ENCODE data around the gene CMA1. TPM values are rescaled to one million over a fixed set of nuclear protein-coding genes. Genes with fewer than 3 reads are reported as not detected.
"Not testable (repeated sequence)": the region's sequence is repeated elsewhere in the genome, so short reads cannot be mapped to it uniquely, and the experiment has no call there.

The CMA1 gene
- polyA plus RNA-seq (2012; ENCODE audit: insufficient read depth, insufficient read length), result not detected

- DNase-seq (ENCODE audit: low read depth, low spot score), result no peak
- H3K4me3 ChIP-seq (ENCODE audit: low read length), result no peak within 1 kb of the TSS
Observed at GRCh38 chr14:24508155-24508840, at the start of gene CMA1. CMA1 (minus strand) TSS chr14:24508265; CDS start chr14:24508235, 30 bp downstream.

DNA sequence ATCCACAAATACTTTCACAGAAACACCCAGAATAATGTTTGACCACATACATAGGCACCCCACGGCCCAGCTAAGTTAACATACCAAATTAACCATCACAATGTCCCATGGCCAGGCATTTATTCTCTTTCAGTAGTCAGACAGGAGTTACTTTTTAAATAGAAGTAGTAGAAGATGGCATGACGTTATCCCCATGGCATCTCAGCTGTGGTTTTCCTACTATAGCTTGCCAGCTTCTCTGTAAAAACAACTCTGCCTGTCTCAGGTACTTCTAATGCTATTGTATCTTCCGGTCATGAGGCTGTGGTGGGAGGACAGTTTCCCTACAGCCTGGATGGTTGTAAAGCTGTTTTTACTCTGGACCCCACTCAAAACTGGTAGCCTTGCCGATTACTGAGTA is 48.7 kb upstream of the CMA1 start:
- DNase-seq (ENCODE audit: low read depth, low spot score), result no peak
- H3K4me3 ChIP-seq (ENCODE audit: low read length), result no peak overlapping the region

DNA sequence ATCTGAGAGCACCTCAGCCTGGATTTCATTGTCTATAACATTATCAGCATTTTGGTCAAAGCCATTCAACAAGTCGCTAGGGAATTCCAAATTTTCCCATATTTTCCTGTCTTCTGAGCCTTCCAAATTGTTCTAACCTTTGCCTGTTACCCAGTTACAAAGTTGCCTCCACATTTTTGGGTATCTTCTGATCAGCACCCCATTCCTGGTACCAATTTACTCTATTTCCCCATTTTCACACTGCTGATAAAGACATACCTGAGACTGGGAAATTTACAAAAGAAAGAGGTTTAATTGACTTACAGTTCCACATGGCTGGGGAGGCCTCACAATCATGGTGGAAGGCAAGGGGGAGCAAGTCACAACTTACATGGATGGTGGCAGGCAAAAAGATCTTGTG is 41.0 kb upstream of the CMA1 start:
- not testable (repeated sequence) for H3K4me3 ChIP-seq (ENCODE audit: low read length); DNase-seq (ENCODE audit: low read depth, low spot score)

GRCh38 chr14:24542346-24542936 is 34.4 kb upstream of the CMA1 start:
- DNase-seq (ENCODE audit: low read depth, low spot score), result no peak
- no peak overlapping the region for H3K4me3 ChIP-seq (ENCODE audit: low read length)

DNA sequence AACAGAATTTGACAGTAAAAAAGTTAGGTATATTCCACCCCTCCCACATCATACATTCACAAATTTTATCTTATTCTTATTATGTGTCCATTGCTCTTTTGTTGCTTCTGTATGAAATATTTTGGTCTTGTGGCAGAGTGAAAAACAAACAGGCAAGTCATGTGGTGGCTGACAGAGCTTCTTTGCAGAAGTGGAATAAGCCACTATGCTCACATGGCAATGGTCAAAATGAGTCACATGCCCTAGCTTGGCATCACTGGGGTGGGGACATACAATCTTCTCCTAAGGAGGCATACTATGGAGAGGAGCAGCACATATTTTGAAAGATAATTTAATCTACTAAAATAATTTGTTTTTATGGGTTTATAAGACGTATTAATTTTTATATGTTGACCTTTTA is 27.7 kb upstream of the CMA1 start:
- H3K4me3 ChIP-seq (ENCODE audit: low read length), result no peak overlapping the region
- DNase-seq (ENCODE audit: low read depth, low spot score), result peak; percentile 28

DNA sequence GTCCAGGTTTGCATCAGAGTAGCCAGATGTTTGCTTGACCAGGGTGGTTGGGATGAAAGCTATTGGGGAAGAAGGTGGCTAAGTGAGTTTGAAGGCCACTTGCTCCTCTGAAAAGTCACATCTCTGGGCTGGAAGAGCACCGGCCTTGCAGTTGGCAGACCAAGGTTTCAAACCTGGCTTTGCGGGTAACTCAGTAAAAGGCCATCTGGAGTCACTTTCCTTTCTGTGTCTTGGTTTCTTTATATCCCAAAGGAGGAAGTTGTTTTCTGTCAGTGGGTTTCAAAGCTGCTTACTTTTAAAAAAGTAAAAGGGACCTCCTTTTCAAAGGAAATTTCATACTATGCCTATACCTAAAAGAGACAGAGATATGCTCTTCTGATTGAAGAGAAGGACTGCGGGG is 26.2 kb upstream of the CMA1 start:
- DNase-seq (ENCODE audit: low read depth, low spot score), result no peak
- no peak overlapping the region for H3K4me3 ChIP-seq (ENCODE audit: low read length)

- DNase-seq (ENCODE audit: low read depth, low spot score); H3K4me3 ChIP-seq (ENCODE audit: low read length): not testable (repeated sequence)
Observed at GRCh38 chr14:24525877-24526620, 18.0 kb upstream of the CMA1 start.

GRCh38 chr14:24518851-24519250 is 10.8 kb upstream of the CMA1 start:
- no peak overlapping the region for H3K4me3 ChIP-seq (ENCODE audit: low read length)
- no peak for DNase-seq (ENCODE audit: low read depth, low spot score)

DNA sequence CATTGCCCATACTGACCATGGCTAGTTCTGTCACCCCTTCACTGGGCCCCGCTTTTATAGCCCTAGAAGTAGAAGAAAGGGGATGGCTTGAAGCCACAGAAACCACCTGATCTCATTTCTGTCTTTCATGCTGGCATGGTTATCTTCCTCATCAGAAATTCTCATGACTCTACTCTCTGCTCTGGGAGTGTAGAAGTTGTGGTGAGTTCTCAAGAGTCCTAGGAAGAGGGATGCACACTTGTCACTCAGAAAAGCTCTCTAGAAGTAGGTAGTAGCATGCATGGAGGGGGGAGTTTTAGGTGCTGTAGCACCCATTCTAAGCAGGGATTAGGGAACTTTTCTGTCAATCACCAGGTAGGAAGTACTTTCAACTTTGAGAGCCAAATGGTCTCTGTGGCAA is 6.1 kb upstream of the CMA1 start:
- DNase-seq (ENCODE audit: low read depth, low spot score), result no peak
- H3K4me3 ChIP-seq (ENCODE audit: low read length), result no peak overlapping the region

DNA sequence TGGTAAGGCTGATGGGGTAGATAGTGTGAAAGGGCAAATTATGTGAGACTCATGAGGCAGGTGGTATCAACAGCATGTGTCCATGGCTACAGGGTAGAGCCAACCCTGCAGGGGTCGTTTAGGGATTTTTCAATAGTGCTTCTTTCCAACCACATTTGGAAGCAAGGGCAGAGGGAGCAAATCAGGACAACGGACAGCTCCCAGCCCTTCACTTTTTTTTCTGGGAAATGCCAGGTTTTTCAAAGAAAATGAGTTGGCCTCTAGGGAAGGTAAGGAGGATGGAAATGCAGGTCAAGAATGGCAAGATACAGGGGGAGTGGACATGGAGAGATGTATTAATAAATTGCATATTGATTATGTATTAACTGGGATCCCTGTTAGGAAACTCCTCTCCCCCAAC is 4.9 kb upstream of the CMA1 start:
- H3K4me3 ChIP-seq (ENCODE audit: low read length), result no peak overlapping the region
- DNase-seq (ENCODE audit: low read depth, low spot score), result no peak

- DNase-seq (ENCODE audit: low read depth, low spot score), result no peak
- no peak overlapping the region for H3K4me3 ChIP-seq (ENCODE audit: low read length)
Observed at GRCh38 chr14:24506443-24506842, 1.6 kb downstream of the CMA1 start.

GRCh38 chr14:24504425-24504950 is 3.6 kb downstream of the CMA1 start:
- no peak overlapping the region for H3K4me3 ChIP-seq (ENCODE audit: low read length)
- no peak for DNase-seq (ENCODE audit: low read depth, low spot score)

DNA sequence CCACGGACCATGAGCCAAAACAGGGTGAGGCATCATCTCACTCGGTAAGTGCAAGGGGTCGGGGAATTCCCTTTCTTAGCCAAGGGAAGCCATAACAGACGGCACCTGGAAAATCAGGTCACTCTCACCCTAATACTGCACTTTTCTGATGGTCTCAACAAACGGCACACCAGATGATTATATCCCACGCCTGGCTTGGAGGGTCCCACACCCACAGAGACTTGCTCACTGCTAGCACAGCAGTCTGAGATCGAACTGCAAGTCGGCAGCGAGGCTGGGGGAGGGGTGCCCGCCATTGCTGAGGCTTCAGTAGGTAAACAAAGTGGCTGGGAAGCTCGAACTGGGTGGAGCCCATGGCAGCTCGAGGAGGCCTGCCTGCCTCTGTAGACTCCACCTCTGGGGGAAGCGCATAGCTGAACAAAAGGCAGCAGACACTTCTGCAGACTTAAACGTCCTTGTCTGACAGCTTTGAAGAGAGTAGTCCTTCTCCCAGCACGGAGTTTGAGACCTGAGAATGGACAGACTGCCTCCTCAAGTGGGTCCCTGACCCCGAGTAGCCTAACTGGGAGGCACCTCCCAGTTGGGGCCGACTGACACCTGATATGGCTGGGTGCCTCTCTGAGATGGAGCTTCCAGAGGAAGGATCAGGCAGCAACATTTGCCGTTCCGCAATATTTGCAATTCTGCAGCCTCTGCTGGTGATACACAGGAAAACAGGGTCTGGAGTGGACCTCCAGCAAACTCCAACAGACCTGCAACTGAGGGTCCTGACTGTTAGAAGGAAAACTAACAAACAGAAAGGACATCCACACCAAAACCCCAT is 16.3 kb downstream of the CMA1 start:
- not testable (repeated sequence) for DNase-seq (ENCODE audit: low read depth, low spot score); H3K4me3 ChIP-seq (ENCODE audit: low read length)

GRCh38 chr14:24483604-24484252 is 24.3 kb downstream of the CMA1 start:
- DNase-seq (ENCODE audit: low read depth, low spot score), result peak; percentile 87
- peak overlapping the region; percentile 25; the same call in 1 of the 2 replicates for H3K4me3 ChIP-seq (ENCODE audit: low read length)

GRCh38 chr14:24482699-24483303 is 25.3 kb downstream of the CMA1 start:
- DNase-seq (ENCODE audit: low read depth, low spot score); H3K4me3 ChIP-seq (ENCODE audit: low read length): not testable (repeated sequence)

DNA sequence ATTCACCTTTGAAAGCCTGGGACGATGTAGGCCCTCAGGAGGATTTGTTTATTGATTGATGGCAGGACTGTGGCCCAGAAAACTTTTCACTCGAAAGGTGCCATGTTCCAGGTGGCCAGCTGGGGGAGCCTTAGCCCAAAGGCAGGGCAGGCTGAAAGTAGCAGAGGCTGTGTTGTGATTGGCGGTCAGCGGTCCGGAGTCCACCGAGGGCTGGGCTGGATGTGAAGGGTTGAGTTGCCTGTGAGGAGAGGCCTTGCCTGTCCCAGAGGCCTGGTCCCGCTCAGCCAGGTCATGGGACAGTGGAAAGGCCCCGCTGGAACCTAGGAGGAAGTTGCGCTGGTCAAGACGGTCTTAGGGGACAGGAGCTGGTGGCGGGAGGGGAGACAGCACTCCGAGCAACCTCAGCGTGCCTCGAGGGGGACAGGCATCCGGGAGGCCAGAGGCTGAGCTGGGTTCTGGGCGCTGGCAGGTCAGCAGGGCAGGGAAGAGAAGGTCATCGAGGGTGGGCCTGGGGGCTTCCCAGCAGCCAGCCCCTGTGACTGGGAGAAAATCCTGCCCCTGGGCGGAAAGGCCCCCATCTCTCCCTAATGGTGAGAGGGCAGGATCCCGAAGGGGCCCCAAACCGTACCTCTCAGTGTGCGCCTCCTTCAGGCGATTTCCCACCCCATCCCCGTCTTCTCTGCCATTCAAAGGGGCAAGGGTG is 26.3 kb downstream of the CMA1 start:
- DNase-seq (ENCODE audit: low read depth, low spot score), result no peak

DNA sequence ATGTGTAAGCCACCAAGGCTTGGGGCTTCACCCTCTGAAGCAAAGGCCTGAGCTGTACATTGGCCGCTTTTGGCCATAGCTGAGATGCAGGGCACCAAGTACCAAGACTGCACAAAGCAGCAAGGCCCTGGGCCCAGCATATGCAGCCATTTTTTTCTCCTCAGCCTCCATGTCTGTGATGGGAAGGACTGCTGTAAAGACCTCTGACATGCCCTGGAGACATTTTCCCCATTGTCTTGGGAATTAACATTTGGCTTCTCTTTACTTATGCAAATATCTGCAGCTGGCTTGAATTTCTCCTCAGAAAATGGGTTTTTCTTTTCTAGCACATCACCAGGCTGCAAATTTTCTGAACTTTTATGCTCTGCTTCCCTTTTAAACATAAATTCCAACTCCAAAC is 28.1 kb downstream of the CMA1 start:
- H3K4me3 ChIP-seq (ENCODE audit: low read length); DNase-seq (ENCODE audit: low read depth, low spot score): not testable (repeated sequence)

More for the DNA sequence above, 26.3 kb downstream of the CMA1 start:
- H3K4me3 ChIP-seq (ENCODE audit: low read length), result no peak overlapping the region

DNA sequence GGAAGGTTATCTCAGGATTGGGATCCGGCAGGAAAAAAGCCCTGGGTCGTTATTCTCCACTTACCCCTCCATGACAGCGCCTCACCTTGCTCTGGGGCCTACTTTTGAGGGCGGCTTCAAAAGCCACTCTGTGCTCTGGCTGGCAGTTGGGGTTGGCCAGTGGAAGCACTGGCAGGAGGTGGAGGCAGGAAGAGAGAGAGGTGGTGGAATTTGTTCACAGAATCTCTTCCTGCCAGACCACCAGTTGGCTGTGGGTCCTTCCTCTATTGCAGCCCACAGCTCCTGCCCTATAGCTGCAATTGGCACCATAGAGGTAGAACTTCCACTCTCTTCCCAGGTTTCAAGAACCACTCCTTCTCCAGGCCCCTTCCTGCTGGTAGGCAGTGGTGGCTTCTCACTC is 32.8 kb downstream of the CMA1 start:
- no peak overlapping the region for H3K4me3 ChIP-seq (ENCODE audit: low read length)
- no peak for DNase-seq (ENCODE audit: low read depth, low spot score)
